Left hindlimb (tissue), 1 donor: ENCODE results near the gene CCND2.
"Not testable (repeated sequence)": the region's sequence is repeated elsewhere in the genome, so short reads cannot be mapped to it uniquely, and the experiment has no call there.

Source experiments
- DNase-seq: peaks from one replicate; pipeline ENCODE4 v3.0.0-alpha.2; 2018

CCND2 gene

GRCh38 chr12:4273652-4274395, at the start of gene CCND2:
TSS of gene CCND2 (plus strand) at chr12:4273762. CDS start at chr12:4274041, 279 bp downstream.
- peak; percentile 96 for DNase-seq

DNA sequence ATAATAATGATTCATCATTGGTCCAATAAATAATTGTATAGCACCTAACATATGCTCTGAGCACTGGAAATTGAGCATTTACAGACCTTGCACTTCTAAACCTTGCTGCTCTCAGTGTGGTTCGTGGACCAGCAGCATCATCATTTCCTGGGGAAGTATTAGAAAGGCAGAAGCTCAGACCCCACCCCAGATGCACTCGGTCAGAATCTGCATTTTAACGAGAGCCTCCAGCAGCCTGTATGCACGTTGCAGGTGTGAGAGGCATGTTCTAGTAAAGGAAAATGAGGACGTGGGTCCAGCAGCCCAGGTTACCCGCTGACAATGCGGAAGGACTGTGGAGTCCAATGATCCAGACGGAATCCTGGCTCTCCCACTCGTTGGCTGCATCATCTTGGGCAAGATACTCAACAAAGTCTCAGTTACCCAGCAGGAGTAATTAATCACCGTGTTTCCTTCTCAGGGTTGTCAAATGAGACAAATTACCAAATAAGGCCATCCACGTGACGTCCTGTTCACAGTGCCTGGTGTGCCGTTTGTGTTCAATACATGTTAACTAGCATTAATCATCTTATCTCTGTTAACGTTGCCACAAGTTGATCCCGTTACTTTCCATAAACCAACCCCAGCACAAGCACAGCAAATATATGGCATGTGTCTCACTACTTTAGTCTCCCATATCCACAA, 49.2 kb upstream of the CCND2 start:
- no peak for DNase-seq

DNA sequence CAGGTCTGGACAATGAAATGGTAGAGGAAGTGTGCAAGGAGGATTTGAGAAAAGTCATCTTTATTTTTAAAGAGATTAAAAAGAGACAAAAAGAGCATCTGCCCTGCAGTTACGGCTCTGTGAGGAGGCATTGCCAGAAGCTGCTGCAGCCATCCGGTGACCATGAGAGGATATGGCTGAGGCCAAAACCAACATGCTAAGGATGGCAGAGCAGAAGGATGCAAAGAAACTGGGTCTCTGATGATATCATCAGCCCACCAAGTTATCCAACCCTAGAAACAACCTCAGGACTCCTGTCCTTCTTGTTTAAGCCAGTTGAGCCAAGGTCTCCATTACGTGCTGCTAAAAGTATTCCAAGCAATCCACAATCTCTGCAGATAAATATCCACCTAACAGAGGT, 48.0 kb upstream of the CCND2 start:
- no peak for DNase-seq

- no peak for DNase-seq
Measured at GRCh38 chr12:4227046-4227445, 46.5 kb upstream of the CCND2 start.

DNA sequence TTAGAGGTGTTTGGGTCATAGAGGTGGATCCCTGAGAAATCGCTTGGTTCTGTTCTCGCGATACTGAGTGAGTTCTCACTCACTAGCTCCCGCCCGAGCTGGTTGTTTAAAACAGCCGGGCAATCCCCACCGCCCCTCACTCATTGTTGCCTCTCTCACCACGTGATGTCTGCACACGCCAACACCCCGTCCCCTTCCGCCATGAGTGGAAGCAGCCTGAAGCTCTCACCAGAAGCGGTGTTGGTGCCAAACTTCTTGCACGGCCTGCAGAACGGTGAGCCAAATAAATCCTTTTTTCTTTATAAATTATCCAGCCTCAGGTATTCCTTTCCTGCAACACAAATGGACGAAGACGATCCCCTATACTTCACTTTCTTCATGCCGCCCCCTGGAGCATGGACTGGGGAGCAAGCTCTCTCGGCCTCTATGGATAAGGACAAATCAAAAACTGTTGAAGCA, 45.4 kb upstream of the CCND2 start:
- DNase-seq, result no peak

DNA sequence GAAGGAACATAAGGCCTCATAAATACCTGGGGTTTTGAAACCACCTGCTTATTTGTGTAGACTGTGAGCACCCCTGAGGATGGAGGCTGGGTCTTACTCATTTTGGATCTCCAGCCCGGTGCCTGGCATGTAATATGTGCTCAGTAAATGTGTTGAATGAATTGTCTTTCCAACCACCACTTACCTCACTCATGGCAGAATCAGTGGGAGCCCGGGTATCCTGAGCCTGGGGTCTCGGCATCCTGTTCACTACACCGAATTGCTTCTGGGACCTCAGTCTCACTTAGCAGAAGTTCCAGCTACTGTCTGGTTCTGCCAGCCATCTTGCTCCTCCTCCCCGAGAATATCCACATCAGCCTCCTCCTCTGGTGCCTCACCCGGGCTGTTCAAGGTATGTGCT, 43.0 kb upstream of the CCND2 start:
- no peak for DNase-seq

GRCh38 chr12:4238577-4238976, 35.0 kb upstream of the CCND2 start:
- no peak for DNase-seq

GRCh38 chr12:4239746-4240145, 33.8 kb upstream of the CCND2 start:
- DNase-seq, result no peak

DNA sequence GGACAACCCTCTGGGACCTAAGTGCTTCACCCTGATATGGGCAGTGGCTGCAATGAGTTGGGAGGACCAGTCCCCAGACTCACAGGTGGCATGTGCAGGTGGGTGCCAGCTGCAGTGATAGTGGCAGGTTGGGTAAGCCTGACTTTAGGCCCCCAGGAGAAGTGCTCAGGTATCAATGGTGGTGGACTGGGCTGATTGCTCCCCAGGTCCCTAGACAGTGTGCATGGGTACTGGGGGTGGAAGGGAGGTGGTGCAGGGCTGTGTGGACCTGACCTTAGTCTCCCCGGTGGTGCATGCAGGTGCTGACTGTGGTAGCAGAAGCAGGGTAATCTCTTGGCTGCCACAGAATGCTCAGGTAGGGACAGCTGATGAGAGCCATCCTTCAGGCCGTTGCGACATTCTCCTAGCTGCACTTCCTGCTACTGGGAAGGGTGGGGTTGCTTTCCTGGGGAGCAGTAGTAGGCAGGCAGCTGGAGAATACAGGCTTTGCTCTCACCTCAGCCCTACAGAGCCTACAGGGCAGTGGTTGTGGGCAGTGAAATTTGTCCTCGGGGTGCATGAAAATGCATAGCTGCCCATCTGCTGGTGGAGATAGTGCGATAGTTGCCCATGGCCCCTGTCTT, 33.3 kb upstream of the CCND2 start:
- DNase-seq, result no peak

GRCh38 chr12:4240981-4241380, 32.6 kb upstream of the CCND2 start:
- no peak for DNase-seq

- DNase-seq, result no peak
Measured at GRCh38 chr12:4241592-4241991, 32.0 kb upstream of the CCND2 start.

DNA sequence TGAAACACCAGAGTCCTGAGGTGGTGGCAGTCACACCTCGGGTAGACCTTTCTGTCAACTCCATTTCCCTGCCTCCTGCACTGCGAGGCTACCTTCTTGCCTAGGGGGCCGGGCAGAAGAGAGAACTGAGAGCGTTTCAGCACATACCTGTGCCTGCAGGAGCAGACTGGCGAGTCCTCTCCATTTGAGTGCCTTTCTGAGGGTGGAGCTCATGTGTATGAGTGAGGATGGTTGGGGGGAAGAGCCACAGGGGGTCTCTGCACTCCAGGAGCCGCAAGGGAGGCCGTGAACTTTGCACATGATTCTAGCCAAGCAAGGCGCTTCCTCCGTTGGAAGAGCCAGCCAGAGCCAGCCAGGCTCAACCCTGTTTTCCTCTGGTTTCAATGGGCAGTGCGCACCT, 31.0 kb upstream of the CCND2 start:
- DNase-seq, result no peak

- peak; percentile 64 for DNase-seq
Measured at GRCh38 chr12:4243091-4243490, 30.5 kb upstream of the CCND2 start.

- DNase-seq, result not testable (repeated sequence)
Measured at GRCh38 chr12:4243491-4244100, 30.0 kb upstream of the CCND2 start.

DNA sequence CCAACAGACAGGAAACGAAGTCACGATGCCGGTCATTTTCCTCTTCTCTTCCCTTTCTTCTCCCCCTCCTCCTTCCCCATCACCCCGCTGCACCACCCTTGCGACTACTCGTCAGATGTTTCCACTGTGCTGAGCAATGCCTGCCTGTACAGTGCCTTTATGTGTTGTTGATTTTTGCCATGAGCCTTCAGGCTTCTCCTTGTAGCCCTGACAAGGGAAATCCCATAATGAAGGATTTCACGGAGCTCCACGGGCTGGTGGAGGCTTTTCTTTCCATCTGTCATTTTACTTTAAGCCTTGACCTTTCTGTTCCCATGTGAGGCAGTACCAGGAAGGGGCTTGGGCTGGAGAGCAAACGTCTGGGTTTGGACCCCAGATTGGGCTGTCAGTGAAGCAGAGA, 28.7 kb upstream of the CCND2 start:
- no peak for DNase-seq

GRCh38 chr12:4245446-4245845, 28.1 kb upstream of the CCND2 start:
- no peak for DNase-seq

GRCh38 chr12:4246116-4246515, 27.4 kb upstream of the CCND2 start:
- DNase-seq, result peak; percentile 39

DNA sequence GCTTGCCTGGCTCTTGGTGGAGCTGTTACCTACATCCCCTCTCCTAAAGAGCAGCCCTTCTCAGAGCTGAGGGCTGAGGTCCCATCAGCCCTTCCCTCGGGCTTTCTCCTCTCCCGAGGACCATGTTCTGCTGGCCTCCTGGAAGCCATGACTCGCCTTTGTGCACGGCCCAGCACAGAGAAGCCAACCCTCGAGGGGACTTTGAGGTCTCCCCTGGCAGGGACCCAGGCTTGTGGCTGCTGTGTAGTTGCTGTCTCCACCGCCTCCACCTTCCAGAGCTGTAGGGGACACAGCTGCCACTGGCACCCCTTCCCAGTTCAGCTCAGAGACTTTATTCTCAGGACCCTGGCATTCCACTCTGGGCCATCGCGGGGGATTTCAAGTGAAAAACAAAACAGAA, 22.9 kb upstream of the CCND2 start:
- peak; percentile 40 for DNase-seq

DNA sequence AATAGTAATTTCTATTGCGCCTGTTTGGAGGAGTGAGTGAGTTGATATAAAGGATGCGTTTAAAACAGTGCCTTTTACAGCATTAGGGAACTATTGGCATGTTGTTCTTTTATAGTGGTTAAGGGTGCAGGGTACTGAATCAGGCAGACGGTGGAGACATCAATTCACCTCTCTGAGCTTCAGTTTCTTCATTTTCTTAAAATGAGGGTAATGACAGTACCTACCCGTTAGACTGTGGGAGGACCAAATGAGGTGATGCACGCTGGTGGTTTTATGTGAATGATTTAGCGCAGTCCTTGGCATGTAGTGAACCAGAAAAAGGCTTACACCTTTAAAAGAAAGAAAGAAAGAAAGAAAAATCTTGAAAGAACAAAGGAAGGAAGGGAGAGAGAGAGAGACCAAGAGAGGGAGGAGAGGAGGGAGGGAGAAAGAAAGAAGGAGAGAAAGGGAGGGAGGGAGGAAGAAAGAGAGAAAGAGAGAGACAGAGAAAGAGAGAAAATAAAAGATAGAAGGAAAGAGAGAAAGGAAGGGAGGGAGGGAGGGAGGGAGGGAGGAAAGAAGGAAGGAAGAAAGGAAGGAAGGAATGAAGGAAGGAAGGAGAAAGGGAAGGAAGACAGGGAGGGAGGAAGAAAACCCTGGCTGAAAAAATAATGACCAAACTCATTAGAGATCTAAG, 22.2 kb upstream of the CCND2 start:
- DNase-seq, result no peak

DNA sequence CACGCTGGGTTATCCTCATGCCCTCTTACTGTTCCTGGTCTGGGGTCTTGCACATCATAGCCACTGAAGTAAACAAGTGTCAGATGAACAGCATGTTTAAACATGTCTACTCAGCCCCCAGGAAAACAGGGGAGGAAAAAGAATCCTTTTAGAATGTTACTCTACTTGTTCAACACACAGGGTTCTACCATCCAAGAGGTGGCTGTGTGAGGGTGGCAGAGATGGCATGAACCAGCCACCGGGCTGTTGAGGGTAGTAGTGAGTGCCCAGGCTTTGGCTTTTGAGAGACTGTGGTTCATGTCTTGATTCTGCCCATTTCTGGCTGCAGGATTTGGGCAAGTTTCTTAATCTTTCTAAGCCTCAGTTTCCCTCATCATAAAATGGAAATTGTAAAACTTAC, 21.6 kb upstream of the CCND2 start:
- DNase-seq, result no peak

DNA sequence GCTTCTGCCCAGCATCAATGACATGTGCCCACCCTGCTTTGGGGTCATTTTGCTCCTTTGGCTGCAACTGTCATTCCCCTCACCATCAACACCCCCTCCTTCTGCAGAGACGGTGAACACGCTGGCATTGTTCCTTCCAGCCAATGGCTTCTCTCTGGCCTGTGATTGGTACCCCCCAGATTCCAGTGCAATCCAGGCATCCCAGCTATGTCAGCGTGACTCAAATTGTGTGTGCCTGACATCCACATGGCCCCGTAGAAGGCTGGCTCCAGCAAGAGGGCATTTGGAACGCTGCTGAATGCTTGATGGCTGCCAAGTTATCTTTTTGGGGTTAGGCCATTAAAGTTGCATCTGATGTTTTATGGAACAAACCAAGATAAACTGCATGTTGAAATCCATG, 21.0 kb upstream of the CCND2 start:
- DNase-seq, result no peak

GRCh38 chr12:4256043-4256826, 17.3 kb upstream of the CCND2 start:
- DNase-seq, result no peak
